HG02981 (cell line): ENCODE data around the gene CLK3.
"Not testable (repeated sequence)": the region's sequence is repeated elsewhere in the genome, so short reads cannot be mapped to it uniquely, and the experiment has no call there.

Experiments used
- ATAC-seq: cut with Tn5 transposase; IDR thresholded peaks from one replicate; pipeline ENCODE4 v1.9.1; 2021; ENCODE audit warnings: mild to moderate bottlenecking, moderate library complexity; ENCODE audit not compliant: unreplicated experiment

CLK3 gene

DNA sequence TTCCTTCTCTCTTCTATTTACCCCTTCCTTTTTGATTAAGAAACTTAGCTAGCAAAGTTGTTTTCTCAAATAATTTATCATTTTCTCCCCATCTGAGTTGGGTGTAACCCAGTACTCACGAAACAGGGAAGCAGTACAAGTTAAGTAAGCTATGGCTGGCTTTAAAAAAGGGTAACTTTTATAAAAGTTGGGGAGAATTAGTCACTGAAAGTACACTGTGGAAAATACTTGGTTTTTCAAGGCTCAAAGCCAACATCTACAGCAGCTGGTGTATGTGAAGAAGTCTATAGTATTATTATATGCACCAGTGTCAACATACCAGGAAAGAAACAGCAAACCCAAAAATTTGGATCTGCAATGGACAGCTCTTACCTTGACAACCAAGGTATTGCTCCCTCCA lies 25.5 kb downstream of the CLK3 start:
- ATAC-seq = no peak

DNA sequence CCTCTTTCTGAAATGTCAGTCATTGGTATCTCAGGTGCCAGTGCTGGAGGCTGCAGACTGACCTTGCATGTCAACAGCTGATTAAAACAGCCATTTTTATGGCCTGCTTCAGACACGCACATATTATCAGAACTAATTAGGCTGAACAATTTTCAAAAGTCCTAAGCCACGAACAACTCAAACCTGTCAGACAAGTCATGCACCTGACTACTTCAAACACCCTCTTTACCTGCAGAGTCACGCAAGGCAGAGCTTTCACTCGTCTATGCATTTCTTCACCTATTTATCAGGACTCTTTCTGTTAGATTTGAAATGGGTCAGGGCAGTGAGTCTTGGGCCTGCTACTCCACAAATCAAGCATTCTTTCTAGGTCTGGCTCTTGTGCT lies 26.7 kb downstream of the CLK3 start:
- ATAC-seq = no peak

DNA sequence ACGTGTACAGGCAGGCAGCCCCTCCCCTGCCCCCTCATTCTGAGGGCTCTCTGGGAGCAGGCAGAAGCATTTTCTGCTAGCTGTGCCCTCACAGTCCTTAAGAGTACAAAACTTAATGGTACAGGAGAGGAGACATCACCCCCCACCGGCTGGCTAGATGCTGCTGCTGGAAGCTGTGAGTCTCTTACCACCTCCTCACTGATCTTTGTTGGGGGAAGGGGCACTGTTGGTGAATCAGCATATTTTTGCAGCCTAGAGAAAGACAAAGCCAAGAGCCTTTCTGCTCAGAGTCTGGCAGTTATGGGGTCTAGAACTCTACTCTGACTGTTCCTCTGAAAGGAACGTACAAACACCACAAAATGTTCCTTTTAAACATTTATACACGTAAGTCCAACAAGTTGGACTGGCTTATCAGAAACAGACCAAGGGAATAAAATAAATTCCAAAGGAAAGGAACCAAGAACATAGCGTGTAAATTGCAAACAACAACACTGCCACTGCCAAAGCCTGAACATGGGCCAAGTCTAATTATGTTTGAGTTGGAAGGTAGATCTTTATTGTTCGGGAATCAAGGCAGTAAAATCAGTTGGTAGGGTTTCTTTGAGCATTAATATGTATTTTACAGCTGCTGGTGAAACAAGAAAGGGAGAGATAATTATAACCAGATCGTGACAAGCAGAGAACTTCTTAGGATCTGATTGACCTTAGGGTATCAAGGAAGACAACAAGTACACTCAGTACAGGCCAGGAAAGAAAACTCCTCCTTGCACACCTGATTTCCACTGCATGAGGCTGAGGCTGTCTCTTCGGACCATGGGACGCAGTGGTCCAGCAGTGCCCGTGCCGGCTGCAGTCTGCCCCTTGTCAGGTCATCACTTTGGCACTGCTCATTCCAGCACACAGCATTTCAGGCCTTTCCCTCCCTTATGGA lies 27.4 kb downstream of the CLK3 start:
- no peak for ATAC-seq

DNA sequence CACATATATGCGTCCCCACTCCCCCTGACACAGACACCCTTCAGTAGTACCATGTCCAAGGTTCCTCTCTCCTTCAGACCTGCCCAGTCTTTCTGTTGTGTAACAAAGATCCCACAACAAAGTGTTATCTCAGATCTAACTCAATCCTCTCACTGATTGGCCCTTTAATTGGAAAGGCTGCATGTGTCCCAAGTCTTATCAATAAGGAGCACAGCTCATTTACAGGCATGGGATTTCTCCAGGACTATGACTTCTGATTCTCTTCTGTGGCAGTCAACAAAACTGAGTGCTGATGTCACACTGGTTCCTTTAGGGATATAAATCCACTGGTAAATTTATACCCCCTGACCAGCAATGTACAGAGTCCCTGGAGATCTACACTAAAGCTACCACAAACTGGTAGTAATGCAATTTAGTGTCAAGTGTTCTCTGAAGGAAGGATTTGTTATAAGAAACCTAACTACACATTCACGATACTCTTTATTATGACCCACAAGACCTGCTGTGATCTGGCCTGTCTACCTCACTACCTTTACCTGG lies 28.1 kb downstream of the CLK3 start:
- no peak for ATAC-seq

DNA sequence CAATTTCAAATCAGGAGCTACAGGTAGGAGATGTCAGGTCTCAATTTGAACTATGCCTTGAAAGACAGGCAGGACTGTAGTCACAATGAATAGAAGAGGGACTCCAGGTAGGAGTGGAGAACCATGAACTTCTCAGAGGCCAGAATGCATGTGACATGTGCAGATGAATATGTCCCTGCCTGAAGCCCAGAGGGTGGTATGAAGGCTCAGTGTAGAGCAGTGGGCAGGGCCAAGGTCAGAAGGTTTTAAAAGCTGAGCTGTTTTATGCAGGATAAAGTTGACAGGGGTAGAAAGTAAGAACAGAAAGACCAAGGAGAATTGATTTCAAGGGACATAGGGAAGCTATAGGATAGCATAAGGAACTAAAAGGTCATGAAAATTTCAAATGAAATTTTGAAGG lies 30.8 kb downstream of the CLK3 start:
- no peak for ATAC-seq

DNA sequence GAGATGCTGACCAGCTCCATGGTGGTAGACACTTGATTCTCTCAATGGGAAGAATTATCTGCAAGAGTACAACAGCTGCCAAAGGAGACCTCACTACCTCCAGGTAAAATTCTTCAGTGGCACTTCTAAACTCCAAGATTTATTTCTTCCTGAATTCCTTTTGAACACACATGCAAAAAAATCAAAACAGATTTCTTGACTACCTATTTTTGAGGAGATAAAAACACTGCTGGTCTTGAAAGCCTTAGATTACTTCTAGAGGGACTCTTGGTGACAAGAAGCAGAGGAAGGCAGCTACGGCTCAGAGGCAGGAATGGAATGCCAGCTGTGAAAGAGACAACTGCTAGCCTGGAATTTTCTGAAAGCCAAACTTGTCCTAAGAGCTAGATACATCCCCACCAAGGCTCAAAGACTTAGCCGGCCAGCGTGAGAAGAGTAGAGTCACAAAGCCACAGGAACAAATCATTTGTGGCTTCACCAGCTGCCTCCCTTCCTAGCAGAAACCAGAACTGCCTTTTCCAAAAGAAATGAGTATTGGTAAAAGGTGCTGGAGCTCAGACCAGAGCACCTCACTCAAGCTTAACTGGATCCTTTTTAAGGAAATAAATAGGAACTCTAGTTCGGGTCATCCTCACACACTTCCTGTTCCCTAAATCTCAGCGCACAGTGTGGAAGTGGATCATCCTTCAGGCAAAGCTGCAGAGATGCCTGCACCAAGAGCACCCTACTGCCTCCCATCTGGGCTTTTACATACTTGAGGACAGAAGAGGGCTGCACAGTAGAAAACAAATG lies 32.6 kb downstream of the CLK3 start:
- ATAC-seq = no peak

DNA sequence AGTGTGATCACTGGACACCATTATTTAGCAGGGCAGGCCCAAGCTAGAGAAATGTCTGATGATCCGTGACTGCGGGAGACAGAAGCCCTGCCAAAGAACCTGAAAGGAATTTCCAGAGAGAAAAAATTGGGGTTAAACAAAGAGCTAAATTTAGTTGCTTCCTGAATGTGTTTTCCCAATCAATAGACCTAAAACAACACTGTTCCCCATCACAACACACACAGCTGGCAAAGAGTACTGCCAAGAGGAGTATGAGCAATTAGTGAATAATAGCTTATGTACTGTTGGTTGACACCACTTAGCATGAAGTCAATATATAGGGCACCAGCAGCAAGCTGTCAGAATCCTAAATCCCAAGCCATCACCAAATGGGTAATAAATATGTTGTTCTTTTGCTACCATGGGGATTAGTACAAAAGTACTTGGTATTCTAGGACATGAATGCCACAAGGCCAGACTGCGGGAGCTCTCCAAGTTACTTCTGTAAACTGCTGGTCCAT lies 35.7 kb downstream of the CLK3 start:
- no peak for ATAC-seq

DNA sequence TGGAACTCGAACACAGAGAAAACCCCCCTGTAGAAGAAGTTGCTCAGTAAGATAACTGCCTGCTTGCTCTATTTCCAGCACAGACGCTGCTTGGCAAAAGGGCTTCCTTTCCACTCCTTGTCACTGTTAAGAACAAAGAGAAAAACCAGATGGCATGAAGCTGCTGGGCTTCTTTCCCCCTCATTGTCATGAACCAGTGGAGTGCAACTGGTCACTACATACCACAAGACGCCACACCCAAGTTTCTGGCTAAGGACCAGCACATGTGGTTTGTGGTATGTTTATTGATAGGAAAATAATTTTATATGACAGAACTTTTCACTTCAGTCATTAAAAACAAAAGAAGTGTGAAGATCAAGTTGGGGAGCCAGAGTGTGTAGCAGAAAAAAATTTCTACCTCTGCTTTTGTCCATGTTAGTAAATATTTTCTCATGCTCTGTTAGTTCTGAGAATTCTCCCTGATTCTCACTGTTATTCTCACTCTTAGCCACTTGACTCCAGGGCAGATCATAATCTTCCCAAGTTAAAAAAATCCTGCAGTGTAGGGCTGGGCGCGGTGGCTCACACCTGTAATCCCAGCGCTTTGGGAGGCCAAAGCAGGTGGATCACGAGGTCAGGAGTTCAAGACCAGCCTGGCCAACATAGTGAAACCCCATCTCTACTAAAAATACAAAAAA lies 37.9 kb downstream of the CLK3 start:
- ATAC-seq = no peak

DNA sequence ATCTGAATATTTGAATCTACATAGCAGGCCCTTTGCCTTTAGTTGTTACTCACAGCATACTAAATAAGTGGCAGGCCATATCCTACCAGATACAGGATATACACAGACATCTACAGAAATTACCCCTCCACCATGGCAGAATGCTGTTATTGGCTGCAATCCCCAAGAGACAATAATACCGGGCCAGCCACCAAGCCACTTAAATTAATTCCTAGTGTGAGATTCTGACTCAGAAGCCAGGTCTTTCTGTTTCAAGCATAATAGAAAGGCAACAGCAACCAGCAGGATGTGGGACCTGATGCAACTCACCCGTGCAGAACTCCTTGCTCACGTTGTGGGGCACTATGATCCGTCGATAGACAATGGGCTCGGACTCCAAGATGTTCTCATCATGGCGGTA lies 39.8 kb downstream of the CLK3 start:
- peak; percentile 59 for ATAC-seq

DNA sequence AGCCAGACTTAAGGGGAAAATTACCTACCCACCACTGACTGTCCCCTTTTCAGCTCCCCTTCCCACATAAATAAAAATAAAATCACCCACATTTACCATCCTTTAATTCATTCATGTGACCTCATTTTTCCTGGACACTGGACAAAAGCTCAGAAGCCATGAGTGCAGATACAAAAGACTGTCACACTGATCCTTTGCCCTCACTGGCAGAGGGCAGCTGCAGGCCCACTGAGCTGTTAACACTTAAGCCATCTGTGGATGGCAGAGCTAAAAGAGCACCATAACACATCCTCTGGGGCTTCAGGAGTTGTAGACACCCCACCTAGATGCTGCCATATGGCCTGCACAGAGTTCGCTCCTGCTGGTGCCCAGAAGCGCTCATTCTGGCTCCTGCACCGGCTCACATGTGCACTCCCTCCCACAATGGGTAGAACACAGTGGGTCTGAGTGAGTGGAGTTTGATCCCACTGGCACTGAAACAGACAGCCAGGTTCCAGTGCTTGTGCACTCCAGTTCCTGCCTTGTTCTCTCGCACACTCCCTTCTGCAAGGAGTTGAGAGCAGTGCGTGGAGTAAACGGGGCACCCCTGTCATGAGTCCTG lies 41.4 kb downstream of the CLK3 start:
- no peak for ATAC-seq

DNA sequence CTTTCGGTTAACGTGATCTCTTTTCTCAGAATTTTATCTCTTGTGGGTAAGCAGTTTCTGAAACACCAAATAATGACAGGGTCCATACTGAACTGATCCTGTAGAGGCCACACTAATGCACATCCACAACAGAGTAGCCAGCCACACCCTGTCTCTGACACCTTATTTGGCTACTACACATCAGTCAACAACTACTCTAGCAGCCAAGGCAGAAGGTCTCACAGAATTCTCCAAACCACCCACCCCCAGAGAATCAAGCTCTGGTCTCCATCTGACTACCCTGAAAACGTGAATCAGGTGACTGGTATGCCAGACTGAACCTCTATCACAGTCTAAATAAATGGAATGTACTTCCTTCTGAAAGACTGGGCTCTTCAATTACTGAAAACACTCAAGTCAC lies 42.2 kb downstream of the CLK3 start:
- no peak for ATAC-seq

DNA sequence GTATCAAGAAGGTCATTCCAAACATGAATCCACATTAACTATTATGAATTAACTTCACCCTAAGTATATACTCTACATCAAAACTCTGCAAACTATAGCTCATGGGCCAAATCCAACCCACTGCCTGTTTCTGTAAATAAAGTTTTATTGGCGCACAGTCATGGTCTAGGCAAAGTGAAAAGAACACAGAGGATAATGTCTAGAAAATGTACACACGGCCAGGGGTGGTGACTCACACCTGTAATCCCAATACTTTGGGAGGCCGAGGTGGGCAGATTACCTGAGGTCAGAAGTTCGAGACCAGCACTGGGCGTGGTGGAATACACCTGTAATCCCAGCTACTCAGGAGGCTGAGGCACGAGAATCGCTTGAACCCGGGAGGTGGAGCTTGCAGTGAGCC lies 45.6 kb downstream of the CLK3 start:
- not testable (repeated sequence) for ATAC-seq

DNA sequence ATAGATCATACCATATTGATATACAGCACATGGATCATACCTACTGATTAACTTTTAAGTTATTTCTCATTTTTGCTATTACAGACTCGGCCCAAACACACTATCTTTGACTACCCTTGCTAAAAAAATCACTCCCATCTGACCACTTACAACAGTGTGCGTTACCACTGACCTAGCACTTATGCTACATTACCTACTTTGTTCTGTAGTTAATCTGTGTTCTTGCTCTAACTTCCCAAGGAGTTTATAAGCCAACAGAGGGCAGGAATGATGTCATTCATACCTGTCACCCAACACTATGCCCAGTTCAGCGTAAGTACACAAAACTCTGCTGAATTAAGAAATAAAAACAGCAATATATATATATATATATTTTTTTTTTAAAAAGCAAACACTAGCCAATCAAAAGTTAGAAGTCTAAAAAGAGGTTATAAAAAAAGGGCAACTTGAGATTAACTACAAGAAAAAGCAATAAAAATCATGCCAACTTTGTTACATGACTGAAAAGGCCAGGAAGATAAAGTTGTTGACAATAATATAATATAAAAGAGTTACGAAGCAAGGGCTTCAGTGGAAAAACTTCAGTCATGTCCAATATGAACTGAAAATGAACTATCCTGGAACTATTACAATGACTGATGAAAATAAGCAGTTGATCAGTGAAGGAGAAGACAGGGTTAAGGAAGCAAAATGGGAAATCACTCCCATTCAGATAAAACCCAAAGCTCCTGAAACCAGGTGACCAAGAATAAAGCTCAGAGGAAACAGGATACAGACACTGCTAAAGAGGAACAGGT lies 46.6 kb downstream of the CLK3 start:
- no peak for ATAC-seq

DNA sequence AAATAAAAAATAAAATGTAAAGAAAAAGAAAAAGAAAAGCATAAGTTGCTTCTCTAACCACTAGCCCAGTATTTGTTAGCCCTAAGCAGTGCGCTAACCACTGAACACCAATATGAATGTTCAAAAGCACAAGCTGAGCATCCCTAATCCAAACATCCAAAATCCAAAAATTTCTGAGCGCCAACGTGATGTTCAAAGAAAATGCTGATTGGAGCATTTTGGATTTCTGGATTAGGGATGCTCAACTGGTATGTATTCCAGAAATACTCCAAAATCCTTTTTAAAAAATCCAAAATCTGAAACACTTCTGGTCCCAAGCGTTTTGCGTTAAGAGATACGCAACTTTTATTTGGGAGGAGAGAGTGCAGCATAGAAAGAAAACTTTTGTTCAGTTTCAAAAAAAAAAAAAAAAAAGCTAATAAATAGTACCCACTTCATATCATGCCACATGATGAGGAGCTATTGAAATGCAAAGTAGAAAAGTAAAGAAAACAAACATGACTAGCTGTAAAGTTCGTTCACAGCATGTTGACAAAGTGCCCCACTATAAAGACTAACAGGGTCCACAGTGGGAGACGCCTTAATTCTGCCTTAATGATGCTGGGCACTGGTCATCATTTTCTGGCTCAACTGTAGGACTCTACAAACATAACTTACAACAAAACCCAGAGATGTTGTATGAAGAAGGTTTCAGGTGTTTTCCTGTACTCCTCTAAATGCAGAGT lies 47.8 kb downstream of the CLK3 start:
- ATAC-seq = no peak

DNA sequence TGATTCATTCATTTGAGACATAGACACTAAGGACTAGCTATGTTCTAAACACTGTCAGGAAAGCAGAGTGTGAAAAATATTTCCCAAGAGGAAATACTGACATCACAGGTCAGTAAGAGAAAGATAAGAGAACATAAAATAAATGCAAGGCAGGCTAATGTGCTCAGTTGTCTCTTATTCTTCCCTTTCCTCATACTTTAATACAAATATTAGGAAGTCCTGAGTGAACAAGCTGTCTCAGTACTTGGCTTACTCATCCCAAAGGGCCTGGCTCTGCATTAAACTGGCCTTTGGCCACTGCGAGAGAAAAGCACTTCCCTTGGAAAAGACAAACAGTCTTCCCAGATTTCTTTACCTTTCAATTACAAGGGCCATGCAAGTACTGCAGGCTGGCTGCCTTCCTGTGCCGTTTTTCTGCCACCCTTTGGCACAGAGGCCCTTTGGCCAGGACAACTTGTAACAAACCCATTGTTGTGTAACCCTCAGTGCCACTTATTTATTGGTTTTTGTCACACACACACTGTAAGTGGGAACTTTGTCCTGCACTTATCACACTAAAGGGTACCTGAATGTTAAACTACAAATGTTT lies 48.5 kb downstream of the CLK3 start:
- no peak for ATAC-seq

DNA sequence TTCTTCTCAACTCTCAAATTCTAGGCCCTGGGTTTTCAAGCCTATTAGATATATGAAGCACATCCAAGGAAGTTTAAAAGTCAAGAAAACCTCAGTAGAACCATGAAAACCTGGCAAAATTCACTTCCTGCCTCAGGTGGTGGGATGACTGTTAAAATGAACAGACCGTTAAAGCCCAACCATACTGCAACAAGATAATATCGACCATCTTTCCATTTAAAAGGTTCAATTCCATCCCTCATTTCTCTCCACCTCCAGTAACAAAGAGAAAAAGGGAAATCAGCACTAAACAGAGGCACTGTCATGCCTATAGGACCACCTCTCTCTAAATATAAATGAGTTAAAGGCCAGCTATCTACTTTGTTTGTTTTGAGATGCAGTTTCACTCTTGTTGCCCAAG lies 49.0 kb downstream of the CLK3 start:
- no peak for ATAC-seq

DNA sequence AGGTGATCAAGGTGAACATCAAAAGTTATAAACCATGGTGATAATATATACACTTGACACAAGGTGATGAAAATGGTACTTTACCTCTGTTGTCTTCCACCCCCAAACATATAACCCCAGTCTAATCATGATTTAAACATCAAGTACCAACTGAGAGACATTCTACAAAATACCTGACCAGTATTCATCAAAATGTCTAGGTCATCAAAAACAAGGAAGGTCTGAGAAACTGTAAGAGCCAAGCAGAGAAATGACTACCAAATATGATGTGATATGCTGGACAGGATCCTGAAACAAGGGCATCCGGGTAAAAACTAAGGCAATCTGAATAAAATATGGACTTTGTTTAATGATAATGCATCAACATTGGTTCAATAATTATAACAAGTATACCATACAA lies 52.3 kb downstream of the CLK3 start:
- no peak for ATAC-seq

DNA sequence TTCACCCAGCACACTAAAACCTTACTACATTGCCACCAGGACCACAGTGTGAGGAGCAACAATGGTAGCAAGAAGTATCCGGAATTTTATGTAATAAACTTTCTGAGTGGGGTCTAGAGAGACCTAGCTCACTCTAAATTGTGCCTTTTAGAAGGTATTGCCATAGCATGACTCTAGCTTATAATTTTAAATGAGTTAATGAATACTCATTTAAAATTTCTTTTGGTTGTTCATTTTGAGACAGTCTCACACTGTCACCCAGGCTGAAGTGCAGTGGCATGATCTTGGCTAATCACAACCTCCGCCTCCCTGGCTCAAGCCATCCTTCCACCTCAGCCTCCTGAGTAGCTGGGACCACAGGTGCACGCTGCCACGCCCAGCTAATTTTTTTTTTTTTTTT lies 54.0 kb downstream of the CLK3 start:
- ATAC-seq = no peak

DNA sequence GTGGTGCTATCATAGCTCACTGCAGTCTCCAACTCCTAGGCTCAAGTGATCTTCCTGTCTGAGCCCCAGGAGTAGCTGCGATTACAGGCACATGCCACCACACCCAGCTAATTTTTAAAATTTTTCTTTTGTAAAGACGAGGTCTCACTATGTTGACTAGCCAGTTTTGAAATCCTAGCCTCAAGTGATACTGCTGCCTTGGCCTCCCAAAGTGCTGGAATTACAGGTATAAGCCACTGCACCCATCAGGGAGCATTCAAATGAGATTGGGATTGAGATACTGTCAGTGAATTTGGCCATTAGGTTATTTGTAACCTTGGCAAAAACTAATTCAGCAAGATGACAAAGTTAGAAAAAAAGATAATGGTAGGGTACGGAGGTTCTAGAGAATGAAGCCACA lies 58.5 kb downstream of the CLK3 start:
- no peak for ATAC-seq
